Transverse colon (tissue), 4 donors: Measurements from ENCODE around the gene CYP27A1.

Source experiments
- CTCF ChIP-seq, 5 experiments: fragments of 200-600 bp in 3 of 5; fragments of 450-650 bp in 2 of 5; sonication (generic) in 3 of 5; IDR thresholded peaks; 1 replicate in 2 of 5; 2 replicates in 3 of 5; pipeline ENCODE4 v1.5.1; 2016 to 2017; ENCODE audit warnings: antibody characterized with exemption in 5 of 5, inconsistent platforms in 3 of 5, mild to moderate bottlenecking in 2 of 5, moderate library complexity in 1 of 5
- EP300 ChIP-seq: sonication (generic); formaldehyde crosslinking; IDR thresholded peaks from one replicate; pipeline ENCODE4 v1.6.1; 2017; ENCODE audit warnings: antibody characterized with exemption, low read depth
- POLR2A ChIP-seq: fragments of 450-650 bp; IDR thresholded peaks from one replicate; pipeline ENCODE4 v1.6.1; 2016; ENCODE audit warnings: antibody characterized with exemption, mild to moderate bottlenecking, moderate library complexity
- POLR2AphosphoS5 ChIP-seq, 3 donors: sonication (generic); formaldehyde crosslinking; IDR thresholded peaks; one replicate each; pipeline ENCODE4 v1.6.1; 2016; ENCODE audit warnings: antibody characterized with exemption in 3 of 3

DNA sequence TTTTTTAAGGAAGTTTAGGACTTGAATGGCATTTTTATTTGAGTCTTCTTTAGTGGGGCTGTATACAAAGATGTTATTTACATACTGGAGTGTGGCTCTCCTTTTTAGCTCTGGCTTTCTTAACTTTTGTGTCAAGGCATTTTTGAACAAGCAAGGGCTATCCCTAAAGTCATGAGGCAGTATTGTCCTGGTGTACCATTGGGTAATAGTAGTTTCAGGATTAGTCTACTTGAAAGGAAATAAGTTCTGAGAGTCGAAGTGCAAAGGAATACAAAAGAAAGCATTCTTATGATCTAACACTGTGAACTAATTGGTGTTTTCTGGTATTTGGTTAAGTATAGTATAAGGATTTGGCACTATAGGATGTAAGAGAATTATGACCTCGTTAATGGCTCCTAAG is 1.9 kb upstream of the CYP27A1 start:
- TF ChIP-seq CTCF (IDR thresholded peaks at IDR 0.05) (no peak), POLR2A (no peak), POLR2AphosphoS5 (IDR thresholded peaks at IDR 0.05) (no peak), EP300 (no peak)
